22Rv1 (cell line): ENCODE results near the gene ATP2C2.

ENCODE experiments used
- ZFX ChIP-seq: fragments of 450-650 bp; IDR thresholded peaks from 2 replicates; pipeline ENCODE4 v1.6.1; 2017; ENCODE audit warnings: antibody characterized with exemption, borderline replicate concordance
- TF ChIP-seq, protein P1 (sequence below): fragments of 450-650 bp; IDR thresholded peaks from 2 replicates; pipeline ENCODE4 v1.5.1; 2017; ENCODE audit warnings: mild to moderate bottlenecking

DNA sequence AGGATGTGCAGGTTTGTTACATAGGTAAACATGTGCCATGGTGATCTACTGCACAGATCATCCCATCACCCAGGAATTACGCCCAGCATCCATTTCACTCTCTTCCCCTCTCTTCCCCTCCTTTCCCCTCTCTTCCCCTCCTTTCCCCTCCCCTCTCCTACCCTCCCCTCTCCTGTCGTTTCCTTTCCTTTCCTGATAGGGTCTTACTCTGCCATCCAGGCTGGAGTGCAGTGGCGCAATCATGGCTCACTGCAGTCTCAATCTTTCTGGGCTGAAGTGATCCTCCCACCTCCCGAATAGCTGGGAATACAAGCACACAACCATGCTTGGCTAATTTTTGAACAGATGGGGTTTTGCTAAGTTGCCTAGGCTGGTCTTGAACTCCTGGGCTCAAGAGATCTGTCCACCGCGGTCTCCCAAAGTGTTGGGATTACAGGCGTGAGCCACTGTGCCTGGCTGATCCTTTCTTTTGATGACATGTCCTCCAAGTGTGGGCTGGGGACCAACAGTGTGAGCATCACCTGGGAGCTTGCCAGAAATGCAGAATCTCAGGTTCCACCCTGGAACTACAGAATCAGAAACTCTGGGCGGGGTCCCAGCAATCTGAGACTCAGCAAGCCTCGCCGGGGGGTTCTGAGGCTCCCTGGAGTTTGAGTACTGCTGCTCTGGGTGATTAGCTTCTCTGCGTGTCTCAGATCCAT, 10.8 kb downstream of the ATP2C2 start:
- TF ChIP-seq, protein P1, sequence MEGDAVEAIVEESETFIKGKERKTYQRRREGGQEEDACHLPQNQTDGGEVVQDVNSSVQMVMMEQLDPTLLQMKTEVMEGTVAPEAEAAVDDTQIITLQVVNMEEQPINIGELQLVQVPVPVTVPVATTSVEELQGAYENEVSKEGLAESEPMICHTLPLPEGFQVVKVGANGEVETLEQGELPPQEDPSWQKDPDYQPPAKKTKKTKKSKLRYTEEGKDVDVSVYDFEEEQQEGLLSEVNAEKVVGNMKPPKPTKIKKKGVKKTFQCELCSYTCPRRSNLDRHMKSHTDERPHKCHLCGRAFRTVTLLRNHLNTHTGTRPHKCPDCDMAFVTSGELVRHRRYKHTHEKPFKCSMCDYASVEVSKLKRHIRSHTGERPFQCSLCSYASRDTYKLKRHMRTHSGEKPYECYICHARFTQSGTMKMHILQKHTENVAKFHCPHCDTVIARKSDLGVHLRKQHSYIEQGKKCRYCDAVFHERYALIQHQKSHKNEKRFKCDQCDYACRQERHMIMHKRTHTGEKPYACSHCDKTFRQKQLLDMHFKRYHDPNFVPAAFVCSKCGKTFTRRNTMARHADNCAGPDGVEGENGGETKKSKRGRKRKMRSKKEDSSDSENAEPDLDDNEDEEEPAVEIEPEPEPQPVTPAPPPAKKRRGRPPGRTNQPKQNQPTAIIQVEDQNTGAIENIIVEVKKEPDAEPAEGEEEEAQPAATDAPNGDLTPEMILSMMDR = no peak
- TF ChIP-seq ZFX = no peak
